CD4-positive, alpha-beta T cell treated with Interleukin-6 for 4 hours (primary cell): ENCODE data around the gene GORAB.

Source experiments
- DNase-seq: peaks from one replicate; pipeline ENCODE4 v3.0.0-alpha.2; 2020; ENCODE audit warnings: mixed read lengths

The GORAB gene

GRCh38 chr1:170531758-170532657 lies at the start of gene GORAB:
Gene GORAB, plus strand, starts transcription at chr1:170532166. Its CDS starts 58 bp downstream, at chr1:170532224.
- DNase-seq: peak; percentile 83

GRCh38 chr1:170483051-170483450 lies 48.9 kb upstream of the GORAB start:
- DNase-seq: no peak

GRCh38 chr1:170487503-170487902 lies 44.5 kb upstream of the GORAB start:
- DNase-seq: no peak

- no peak for DNase-seq
These were observed 40.7 kb upstream of the GORAB start for GRCh38 chr1:170491291-170491690.

- DNase-seq: no peak
These were observed 37.6 kb upstream of the GORAB start for GRCh38 chr1:170494369-170494768.

- DNase-seq: no peak
These were observed 37.0 kb upstream of the GORAB start for GRCh38 chr1:170495006-170495405.

GRCh38 chr1:170498876-170499275 lies 33.1 kb upstream of the GORAB start:
- DNase-seq: no peak

GRCh38 chr1:170503665-170504064 lies 28.3 kb upstream of the GORAB start:
- DNase-seq: no peak

- DNase-seq: no peak
These were observed 21.8 kb upstream of the GORAB start for GRCh38 chr1:170510163-170510562.

- no peak for DNase-seq
These were observed 20.9 kb upstream of the GORAB start for GRCh38 chr1:170511038-170511437.

- no peak for DNase-seq
These were observed 18.8 kb upstream of the GORAB start for GRCh38 chr1:170513138-170513537.

- DNase-seq: no peak
These were observed 13.7 kb upstream of the GORAB start for GRCh38 chr1:170518185-170518834.

- DNase-seq: no peak
These were observed 13.0 kb upstream of the GORAB start for GRCh38 chr1:170518965-170519364.

GRCh38 chr1:170520601-170521000 lies 11.4 kb upstream of the GORAB start:
- no peak for DNase-seq

- DNase-seq: no peak
These were observed 10.1 kb upstream of the GORAB start for GRCh38 chr1:170521818-170522217.

- no peak for DNase-seq
These were observed 801 bp upstream of the GORAB start for GRCh38 chr1:170530972-170531757.

GRCh38 chr1:170533298-170533697 lies 1.3 kb downstream of the GORAB start:
- DNase-seq: no peak

GRCh38 chr1:170534626-170535147 lies 2.7 kb downstream of the GORAB start:
- no peak for DNase-seq

GRCh38 chr1:170535418-170535817 lies 3.5 kb downstream of the GORAB start:
- DNase-seq: no peak

GRCh38 chr1:170536924-170537551 lies 5.1 kb downstream of the GORAB start:
- DNase-seq: no peak

- DNase-seq: no peak
These were observed 6.0 kb downstream of the GORAB start for GRCh38 chr1:170537798-170538503.

GRCh38 chr1:170538687-170539086 lies 6.7 kb downstream of the GORAB start:
- DNase-seq: no peak
